Activated T-helper 2 cell treated with anti-CD3 and anti-CD28 coated beads, Interferon-gamma antibody, Interleukin-2, Interleukin-4, amounts not matched to agents 10 μg/mL and 5 μg/mL and 100 μg/mL, durations not matched to agents 14 hours and 24 hours and 36 hours (primary cell): ENCODE measurements around the gene PI3. TPM values are rescaled to one million over a fixed set of nuclear protein-coding genes. Genes with fewer than 3 reads are reported as not detected.

ENCODE experiments used
- DNase-seq: peaks from one replicate; pipeline ENCODE4 v3.0.0; 2021; ENCODE audit warnings: low spot score
- H3K27ac Mint-ChIP-seq: one replicate; pipeline ENCODE4 v1.8.0; 2021; ENCODE audit warnings: mixed read lengths
- H3K27me3 Mint-ChIP-seq: one replicate; pipeline ENCODE4 v1.8.0; 2021; ENCODE audit warnings: low read depth, mixed read lengths
- H3K36me3 Mint-ChIP-seq: one replicate; pipeline ENCODE4 v1.8.0; 2021; ENCODE audit warnings: low read depth, mixed read lengths
- H3K4me1 Mint-ChIP-seq: one replicate; pipeline ENCODE4 v1.8.0; 2021; ENCODE audit warnings: low read depth, mixed read lengths
- H3K4me3 Mint-ChIP-seq: one replicate; pipeline ENCODE4 v1.8.0; 2021; ENCODE audit warnings: low read depth, mild to moderate bottlenecking, moderate library complexity, mixed read lengths
- H3K9me3 Mint-ChIP-seq: one replicate; pipeline ENCODE4 v1.8.0; 2021; ENCODE audit warnings: mixed read lengths
- intact Hi-C: fragments of 100-400 bp; cut with micrococcal nuclease; formaldehyde crosslinking; loops from one replicate; pipeline ENCODE4 v1.15.1; 2023
- total RNA-seq: library from RNA; stranded (reverse); gene quantifications from 2 replicates; pipeline ENCODE4 v1.2.3, GENCODE V29; 2022

PI3 gene
- total RNA-seq, 1 donor from 2014 or later = not detected

DNA sequence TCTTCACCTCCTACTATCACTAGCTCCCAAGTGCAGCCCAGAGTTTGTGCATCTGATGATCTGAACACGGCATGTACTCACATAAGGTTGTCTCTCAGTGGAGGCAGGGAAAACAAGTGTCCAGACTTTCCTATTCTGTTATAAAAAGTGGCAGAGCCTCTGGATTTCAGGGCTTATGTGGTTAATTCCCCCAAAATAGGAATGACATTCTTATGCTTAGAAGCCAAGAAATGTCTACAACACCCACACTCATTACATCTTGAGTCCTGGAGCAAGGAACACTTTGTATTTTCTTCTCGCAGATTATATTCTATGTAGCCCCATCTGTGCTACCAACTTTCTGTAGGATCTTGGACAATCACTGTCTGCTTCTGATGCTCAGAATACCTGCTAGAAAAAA, 18.6 kb downstream of the PI3 start:
- intact Hi-C loops = no loop called here
- Mint-ChIP-seq H3K4me3 (no peak overlapping the region), H3K27ac (no peak overlapping the region)

DNA sequence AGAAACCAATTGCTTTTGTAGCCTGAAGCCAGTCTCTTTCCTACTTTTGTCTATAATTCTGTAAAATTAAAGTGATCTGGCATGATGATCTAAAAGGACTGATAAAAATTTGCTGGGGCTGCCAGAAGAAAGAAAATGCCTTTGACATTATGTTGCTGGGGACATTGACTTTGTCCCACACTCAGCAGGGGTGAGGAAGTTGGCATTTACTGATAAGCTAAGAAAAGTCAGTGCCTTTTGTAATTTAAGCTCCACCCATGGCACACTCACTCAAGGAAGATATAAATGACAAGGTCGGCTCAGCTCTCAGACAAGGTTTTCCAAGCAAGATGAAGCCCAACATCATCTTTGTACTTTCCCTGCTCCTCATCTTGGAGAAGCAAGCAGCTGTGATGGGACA, 32.0 kb downstream of the PI3 start, which contains the start of gene SEMG1:
SEMG1 (plus strand) TSS at position 309 of the 400 bp plus-strand sequence; CDS start at position 330, 21 bp downstream.
- peaks cover 22% of the 10 kb centered on the region for H3K27me3 Mint-ChIP-seq
- no peak for DNase-seq
- no peaks in the 10 kb centered on the region for H3K4me1 Mint-ChIP-seq
- H3K36me3 Mint-ChIP-seq = no peaks in the 10 kb centered on the region
- H3K9me3 Mint-ChIP-seq = no peaks in the 10 kb centered on the region
- H3K27ac Mint-ChIP-seq = no peak within 1 kb of the TSS
- H3K4me3 Mint-ChIP-seq = no peak within 1 kb of the TSS
- intact Hi-C loops = no loop called here

More for the DNA sequence above, 18.6 kb downstream of the PI3 start:
- Mint-ChIP-seq H3K36me3 (no peaks in the 10 kb centered on the region), H3K4me1 (no peaks in the 10 kb centered on the region), H3K9me3 (no peaks in the 10 kb centered on the region), H3K27me3 (peaks cover 8% of the 10 kb centered on the region)
- no peak for DNase-seq

DNA sequence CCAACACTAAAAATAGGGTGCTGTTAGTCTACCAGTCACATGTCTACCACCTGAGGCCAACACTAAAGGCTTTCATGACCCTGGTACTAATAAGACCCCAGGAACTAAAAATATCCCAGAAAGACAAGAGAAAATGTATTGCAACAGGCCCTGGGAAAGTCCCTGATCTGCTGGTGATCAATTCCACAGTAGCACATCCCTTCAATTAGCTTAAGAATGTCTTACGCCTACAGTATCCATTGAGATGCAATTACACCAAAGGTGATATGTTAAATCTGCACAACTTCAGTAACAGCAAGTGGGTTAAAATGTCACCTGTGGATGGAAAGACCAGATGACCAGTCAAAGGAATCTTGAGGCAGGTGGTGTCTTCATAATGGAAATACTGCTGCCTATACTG, 35.2 kb downstream of the PI3 start:
- no peaks in the 10 kb centered on the region for H3K9me3 Mint-ChIP-seq
- DNase-seq = no peak
- no peak overlapping the region for H3K4me3 Mint-ChIP-seq
- no peak overlapping the region for H3K27ac Mint-ChIP-seq
- H3K27me3 Mint-ChIP-seq = peaks cover 17% of the 10 kb centered on the region
- intact Hi-C loops = no loop called here
- no peaks in the 10 kb centered on the region for H3K36me3 Mint-ChIP-seq
- no peaks in the 10 kb centered on the region for H3K4me1 Mint-ChIP-seq

DNA sequence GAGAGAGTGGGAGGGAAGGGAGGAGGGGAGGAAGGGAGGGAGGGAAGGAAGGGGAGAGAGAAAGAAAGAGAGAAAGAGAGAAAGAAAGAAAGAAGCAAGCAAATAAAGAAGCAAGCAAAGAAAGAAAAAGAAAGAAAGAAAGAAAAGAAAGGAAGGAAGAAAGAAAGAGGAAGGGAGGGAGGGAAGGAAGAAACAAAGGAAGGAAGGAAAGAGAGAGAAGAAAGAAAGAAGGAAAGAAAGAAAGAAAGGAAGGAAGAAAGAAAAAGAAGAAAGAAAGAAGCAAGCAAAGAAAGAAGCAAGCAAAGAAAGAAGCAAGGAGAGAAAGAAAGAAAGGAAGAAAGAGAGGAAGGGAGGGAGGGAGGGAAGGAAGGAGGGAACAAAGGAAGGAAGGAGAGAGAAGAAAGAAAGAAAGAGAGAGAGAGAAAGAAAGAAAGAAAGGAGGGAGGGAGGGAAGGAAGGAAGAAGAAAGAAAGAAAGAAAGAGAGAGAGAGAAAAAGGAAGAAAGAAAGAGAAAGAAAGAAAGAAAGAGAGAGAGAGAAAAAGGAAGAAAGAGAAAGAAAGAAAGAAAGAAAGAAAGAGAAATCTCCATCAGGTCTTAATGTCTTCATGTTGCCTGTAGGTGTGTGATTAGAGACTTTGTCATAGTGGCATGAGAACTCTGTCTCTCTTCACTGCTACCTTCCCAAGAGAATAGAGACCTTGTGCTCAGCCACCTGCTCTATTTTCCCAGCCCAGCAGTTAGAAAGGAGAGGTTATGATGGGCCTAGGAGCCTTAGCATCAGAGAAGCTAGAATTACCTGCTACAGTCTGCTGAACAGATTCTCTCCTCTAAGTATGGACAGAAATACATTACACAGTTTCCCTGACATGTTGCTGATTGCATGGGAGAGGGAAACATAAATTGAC, 37.1 kb downstream of the PI3 start:
- no peak for DNase-seq
- H3K36me3 Mint-ChIP-seq = no peaks in the 10 kb centered on the region
- H3K27me3 Mint-ChIP-seq = peaks cover 11% of the 10 kb centered on the region
- no peak overlapping the region for H3K27ac Mint-ChIP-seq
- H3K4me3 Mint-ChIP-seq = no peak overlapping the region
- intact Hi-C loops = no loop called here
- H3K4me1 Mint-ChIP-seq = no peaks in the 10 kb centered on the region
- H3K9me3 Mint-ChIP-seq = no peaks in the 10 kb centered on the region

DNA sequence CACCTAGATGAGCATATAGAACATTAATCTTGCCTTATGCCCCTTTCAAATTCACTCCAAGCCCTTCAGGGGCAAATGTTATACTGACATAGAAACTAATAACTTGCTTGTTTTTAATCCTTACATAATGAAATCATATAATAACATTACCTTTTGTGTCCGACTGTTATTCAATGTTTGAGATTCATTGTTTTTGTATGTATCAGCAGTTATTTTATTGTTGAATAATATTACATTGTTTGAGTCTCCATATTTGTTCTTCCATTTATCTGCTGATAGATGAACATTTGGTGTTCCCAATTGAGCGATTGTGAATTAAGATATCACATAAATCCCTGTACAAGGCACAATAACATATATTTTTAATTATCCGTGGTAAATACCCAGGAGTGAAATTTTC, 38.1 kb downstream of the PI3 start:
- no peaks in the 10 kb centered on the region for H3K36me3 Mint-ChIP-seq
- intact Hi-C loops = no loop called here

DNA sequence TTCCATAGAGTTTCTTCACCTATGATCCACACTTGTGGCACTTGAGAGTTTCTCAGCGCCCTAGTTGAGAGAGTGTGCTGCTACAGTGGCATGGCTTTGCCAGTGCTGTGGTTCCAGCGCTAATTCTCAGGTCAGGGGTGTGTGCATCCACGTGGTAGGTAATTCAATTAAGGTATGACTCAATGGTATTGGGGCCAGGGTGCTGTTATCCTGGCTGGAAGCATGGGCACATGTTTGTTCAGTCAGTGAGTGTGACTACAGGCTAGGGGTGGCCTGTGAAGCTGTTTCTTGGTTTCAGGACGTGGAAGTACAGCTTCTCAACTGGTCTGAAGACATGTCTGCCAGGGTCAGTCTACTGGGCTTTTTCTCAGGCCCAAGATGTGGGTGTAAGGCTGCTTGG, 43.4 kb downstream of the PI3 start:
- Mint-ChIP-seq H3K36me3 (no peaks in the 10 kb centered on the region), H3K4me1 (no peaks in the 10 kb centered on the region), H3K4me3 (no peak overlapping the region), H3K27ac (no peak overlapping the region), H3K9me3 (no peaks in the 10 kb centered on the region), H3K27me3 (peaks cover 19% of the 10 kb centered on the region)
- intact Hi-C loops = no loop called here
- no peak for DNase-seq

More for the DNA sequence above, 38.1 kb downstream of the PI3 start:
- Mint-ChIP-seq H3K4me1 (no peaks in the 10 kb centered on the region), H3K27ac (no peak overlapping the region), H3K4me3 (no peak overlapping the region), H3K9me3 (no peaks in the 10 kb centered on the region), H3K27me3 (peaks cover 9% of the 10 kb centered on the region)
- no peak for DNase-seq

DNA sequence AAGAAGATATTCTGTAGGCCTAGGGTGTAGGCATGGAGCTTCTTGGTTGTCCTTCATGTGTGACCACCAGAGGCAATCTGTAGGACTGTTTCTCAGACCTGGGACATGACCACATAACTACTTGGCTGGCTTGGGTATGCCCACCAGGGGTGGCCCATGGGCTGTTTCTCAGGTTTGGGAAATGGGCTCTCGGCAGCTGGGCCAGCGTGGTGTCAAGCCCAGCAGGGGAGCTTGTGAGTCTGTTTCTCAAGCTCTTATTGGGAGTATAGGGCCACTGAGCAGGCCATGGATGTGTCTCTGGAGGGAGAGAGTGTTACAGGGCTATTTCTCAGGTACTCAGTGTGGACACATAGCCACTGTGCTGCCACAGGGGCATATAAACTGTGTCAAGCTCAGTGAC, 43.9 kb downstream of the PI3 start:
- no peak for DNase-seq
- Mint-ChIP-seq H3K27me3 (peaks cover 19% of the 10 kb centered on the region), H3K36me3 (no peaks in the 10 kb centered on the region)

DNA sequence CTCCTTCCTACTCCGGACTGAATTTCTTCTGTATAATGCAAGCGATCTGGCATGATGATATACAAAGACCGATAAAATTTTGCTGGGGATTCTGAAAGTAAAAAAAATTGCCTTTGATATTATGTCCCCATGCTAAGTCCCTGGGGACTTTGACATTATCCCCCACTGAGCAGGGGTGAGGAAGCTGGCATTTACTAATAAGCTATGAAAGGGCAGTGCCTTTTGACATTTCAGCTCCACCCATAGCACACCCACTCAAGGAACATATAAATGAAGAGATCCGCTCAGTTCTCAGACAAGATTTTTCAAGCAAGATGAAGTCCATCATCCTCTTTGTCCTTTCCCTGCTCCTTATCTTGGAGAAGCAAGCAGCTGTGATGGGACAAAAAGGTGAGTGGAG, 46.4 kb downstream of the PI3 start, which contains the start of gene SEMG2:
SEMG2 (plus strand) TSS at position 298 of the 400 bp plus-strand sequence; CDS start at position 315, 17 bp downstream.
- no peaks in the 10 kb centered on the region for H3K4me1 Mint-ChIP-seq
- no peak within 1 kb of the TSS for H3K4me3 Mint-ChIP-seq
- no peaks in the 10 kb centered on the region for H3K9me3 Mint-ChIP-seq
- peaks cover 24% of the 10 kb centered on the region for H3K27me3 Mint-ChIP-seq
- no peaks in the 10 kb centered on the region for H3K36me3 Mint-ChIP-seq
- no peak within 1 kb of the TSS for H3K27ac Mint-ChIP-seq
- intact Hi-C loops = no loop called here
- no peak for DNase-seq

More for the DNA sequence above, 43.9 kb downstream of the PI3 start:
- Mint-ChIP-seq H3K4me1 (no peaks in the 10 kb centered on the region), H3K27ac (no peak overlapping the region), H3K9me3 (no peaks in the 10 kb centered on the region), H3K4me3 (no peak overlapping the region)
- intact Hi-C loops = no loop called here

DNA sequence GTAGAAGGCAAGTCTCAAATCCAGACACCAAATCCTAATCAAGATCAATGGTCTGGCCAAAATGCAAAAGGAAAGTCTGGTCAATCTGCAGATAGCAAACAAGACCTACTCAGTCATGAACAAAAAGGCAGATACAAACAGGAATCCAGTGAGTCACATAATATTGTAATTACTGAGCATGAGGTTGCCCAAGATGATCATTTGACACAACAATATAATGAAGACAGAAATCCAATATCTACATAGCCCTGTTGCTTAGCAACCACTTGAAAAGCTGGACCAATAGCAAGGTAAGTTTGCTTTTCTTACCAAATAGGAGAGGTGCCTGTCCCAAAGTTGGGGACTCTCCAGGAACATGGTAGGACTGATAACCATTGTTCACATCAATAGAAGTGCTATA, 48.4 kb downstream of the PI3 start:
- intact Hi-C loops = no loop called here
- Mint-ChIP-seq H3K9me3 (no peaks in the 10 kb centered on the region), H3K27ac (no peak overlapping the region), H3K4me1 (no peaks in the 10 kb centered on the region), H3K27me3 (peaks cover 25% of the 10 kb centered on the region), H3K36me3 (no peaks in the 10 kb centered on the region), H3K4me3 (no peak overlapping the region)
- DNase-seq = no peak

Other genes starting within 250 kb of the PI3 start
- gene TOMM34, start 214.5 kb upstream of the PI3 start, total RNA-seq = 59.5 and 62.1 TPM in 2 replicates
- 147 and 149 TPM in 2 replicates for gene STK4, start 208.4 kb upstream of the PI3 start, total RNA-seq
- gene KCNS1, start 73.8 kb upstream of the PI3 start, total RNA-seq = 0.18 and 0.21 TPM in 2 replicates
- gene WFDC5, start 59.7 kb upstream of the PI3 start, total RNA-seq = not detected in 2 replicates
- gene WFDC12, start 50.4 kb upstream of the PI3 start, total RNA-seq = not detected in 2 replicates
- not detected in 2 replicates for gene SEMG1, start 32.1 kb downstream of the PI3 start, total RNA-seq
- gene SEMG2, start 46.5 kb downstream of the PI3 start, total RNA-seq = not detected in 2 replicates
- not detected in 2 replicates for gene SLPI, start 79.7 kb downstream of the PI3 start, total RNA-seq
- gene RBPJL, start 131.9 kb downstream of the PI3 start, total RNA-seq = not detected in 2 replicates
- gene MATN4, start 133.4 kb downstream of the PI3 start, total RNA-seq = 0.39 and 0.64 TPM in 2 replicates
- gene SDC4, start 173.5 kb downstream of the PI3 start, total RNA-seq = 133 and 136 TPM in 2 replicates
- 16.8 and 20.1 TPM in 2 replicates for gene SYS1, start 188.3 kb downstream of the PI3 start, total RNA-seq
- not detected in 2 replicates for gene TP53TG5, start 203.4 kb downstream of the PI3 start, total RNA-seq
- 12.3 and 12.8 TPM in 2 replicates for gene DBNDD2, start 233.4 kb downstream of the PI3 start, total RNA-seq
- 72.5 and 72.7 TPM in 2 replicates for gene PIGT, start 241.2 kb downstream of the PI3 start, total RNA-seq